HG03025 (cell line): ENCODE measurements around the gene MINDY4B.

ENCODE experiments used
- ATAC-seq: cut with Tn5 transposase; IDR thresholded peaks from one replicate; pipeline ENCODE4 v1.9.1; 2021; ENCODE audit warnings: mild to moderate bottlenecking, moderate library complexity; ENCODE audit not compliant: unreplicated experiment, low FRiP score

MINDY4B gene

DNA sequence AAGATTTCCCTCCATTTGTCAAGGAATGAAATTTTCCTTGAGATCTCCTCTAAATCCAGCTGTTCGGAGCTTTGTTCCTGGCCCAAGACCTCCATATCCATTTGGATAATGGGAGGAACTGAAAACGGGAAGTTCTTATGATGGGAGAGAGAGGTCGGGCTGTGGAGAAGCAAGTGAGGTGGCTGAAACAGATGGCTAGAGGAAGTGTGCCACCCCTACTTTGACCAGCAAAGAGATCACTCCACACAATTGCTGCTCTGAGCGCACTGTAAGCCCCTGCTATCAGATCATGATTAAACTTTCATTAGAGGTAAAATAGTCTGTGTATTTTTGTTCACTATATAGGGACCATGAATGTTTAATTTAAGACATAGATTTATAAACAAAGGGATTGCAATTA, at the start of gene MINDY4B:
Gene MINDY4B, minus strand, starts transcription at position 101 of the 400 bp plus-strand sequence. Its CDS starts 0 bp downstream, at position 101.
- no peak for ATAC-seq

GRCh38 chr3:150951923-150952322, 46.7 kb upstream of the MINDY4B start:
- no peak for ATAC-seq

GRCh38 chr3:150945226-150946032, 40.2 kb upstream of the MINDY4B start:
- ATAC-seq, result no peak

GRCh38 chr3:150942221-150942620, 37.0 kb upstream of the MINDY4B start:
- ATAC-seq, result no peak

DNA sequence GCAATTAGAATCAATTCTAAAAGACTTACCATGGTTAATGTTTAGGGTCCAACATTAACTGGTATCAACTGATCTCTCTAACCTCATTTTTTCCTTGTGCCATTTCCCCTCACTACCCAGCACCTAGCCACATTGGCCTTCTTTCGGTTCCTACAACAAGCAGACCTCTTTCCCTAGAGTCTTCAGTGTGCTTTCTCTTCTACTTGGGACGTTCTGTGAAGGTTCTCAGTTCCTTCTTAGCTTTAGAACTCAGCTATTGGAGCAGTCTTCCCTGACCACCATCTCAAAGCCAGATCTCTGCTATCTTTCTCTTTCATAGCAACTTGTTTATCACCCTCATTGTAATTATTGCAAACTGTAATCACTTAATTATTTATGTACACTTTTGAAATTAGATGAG, 31.5 kb upstream of the MINDY4B start:
- ATAC-seq, result peak; percentile 94

DNA sequence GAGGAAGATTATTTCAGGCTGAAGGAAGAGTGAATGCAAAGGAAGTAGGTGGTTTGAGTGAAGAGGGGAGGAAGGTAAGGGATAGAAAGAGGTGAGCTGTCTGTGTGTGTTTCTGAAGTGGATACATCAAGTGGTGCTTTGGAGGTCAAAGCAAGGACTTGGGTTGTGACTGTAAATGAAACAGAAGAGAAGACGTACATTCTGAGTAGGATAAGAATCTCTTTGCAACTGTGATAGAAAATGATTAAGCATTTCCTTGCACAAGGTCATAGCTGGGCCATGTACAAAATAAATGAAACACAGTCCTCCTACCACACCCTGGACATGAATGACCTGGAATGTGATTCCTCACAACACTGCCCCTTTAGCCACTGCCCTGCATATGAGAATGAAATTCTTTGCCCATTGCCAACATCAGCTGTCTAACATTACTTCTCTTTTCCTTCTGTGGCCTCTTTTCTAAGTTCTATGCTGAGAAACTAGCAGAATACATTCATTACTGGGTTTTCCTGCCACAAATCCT, 28.3 kb upstream of the MINDY4B start:
- ATAC-seq, result no peak

GRCh38 chr3:150931745-150932144, 26.5 kb upstream of the MINDY4B start:
- no peak for ATAC-seq

DNA sequence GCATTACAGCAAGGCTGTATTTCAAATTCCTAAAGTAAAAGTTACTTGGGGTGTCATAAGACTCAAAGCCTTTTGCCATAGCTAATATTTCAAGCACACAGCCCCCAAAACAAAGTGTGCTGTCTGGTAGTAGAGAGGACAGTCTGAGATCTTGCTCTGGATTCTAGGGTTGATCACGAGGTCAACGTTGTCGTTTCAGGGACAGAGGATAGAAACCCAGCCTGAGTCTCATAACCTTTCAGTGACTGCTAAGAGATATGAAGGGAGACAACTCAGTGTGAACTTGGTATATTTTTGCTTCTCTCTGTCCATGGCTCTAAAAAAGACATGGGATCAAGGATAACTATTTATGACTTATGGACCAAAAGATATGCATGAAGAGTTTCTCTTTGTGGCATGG, 25.6 kb upstream of the MINDY4B start:
- ATAC-seq, result no peak

DNA sequence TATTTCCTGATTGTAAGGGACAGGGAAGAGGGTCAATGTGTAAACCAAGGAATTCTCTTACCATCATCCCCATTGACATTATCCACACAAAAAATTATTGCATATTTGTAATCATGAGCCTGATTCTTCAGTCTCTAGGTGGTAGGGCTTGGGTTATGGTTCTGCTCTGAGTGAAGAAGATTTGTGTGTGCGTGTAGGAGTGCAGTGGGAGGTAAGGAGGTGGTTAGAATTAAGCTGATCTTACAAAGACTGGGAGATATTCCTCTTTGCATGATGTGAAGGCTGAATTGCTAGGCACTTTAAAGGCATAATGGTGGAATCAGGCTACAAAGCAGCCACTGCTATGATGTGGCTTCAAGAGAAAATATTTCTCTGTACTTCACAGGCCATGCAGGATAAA, 23.0 kb upstream of the MINDY4B start:
- ATAC-seq, result no peak

- ATAC-seq, result no peak
Observed at GRCh38 chr3:150926328-150926727, 21.1 kb upstream of the MINDY4B start.

DNA sequence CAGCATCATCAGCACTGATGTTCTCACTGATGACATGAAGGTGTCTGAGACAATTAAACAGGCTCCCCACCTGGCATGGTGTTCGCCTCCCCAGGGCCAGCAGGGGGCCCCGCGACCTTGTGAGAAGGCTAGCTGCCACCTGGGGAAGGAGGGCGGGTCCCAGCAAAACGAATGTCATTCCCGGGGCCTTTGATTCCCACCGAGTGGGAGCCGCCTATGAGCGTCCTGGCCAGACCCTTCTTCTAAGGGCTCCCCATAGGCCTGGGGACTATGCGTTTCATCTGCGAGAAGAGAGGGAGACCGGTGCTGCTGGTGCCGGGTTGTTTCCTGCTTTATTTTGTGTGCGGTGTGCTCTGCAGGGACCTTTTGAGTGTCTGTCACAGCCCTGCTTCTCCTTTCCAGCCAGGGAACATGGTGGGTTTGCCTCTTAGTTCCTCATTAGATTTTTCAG, 20.5 kb upstream of the MINDY4B start:
- peak; percentile 85 for ATAC-seq

- no peak for ATAC-seq
Observed at GRCh38 chr3:150922611-150923010, 17.4 kb upstream of the MINDY4B start.

- no peak for ATAC-seq
Observed at GRCh38 chr3:150921209-150921608, 16.0 kb upstream of the MINDY4B start.

GRCh38 chr3:150920236-150920635, 15.0 kb upstream of the MINDY4B start:
- no peak for ATAC-seq

- no peak for ATAC-seq
Observed at GRCh38 chr3:150917951-150918350, 12.7 kb upstream of the MINDY4B start.

- ATAC-seq, result peak; percentile 17
Observed at GRCh38 chr3:150913133-150913922, 8.1 kb upstream of the MINDY4B start.

DNA sequence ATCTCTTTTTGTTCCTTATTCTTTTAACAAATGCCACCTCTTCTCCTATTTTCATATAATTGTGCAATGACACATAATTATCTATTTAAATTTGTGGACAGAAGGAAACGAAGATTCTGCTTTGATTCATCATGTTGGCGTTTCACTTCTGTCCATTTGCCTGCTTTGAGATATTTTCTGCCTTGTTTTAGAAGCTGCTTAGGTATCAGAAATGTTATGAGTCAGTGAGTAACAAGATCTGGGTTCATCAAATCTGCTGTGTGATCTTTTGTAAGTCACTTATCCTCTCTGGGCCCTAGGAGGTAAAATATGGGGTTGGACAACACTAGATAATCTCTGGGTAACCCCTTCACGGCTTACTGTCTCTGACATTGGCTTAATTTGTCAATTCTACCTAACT, 7.3 kb upstream of the MINDY4B start:
- ATAC-seq, result peak; percentile 55

DNA sequence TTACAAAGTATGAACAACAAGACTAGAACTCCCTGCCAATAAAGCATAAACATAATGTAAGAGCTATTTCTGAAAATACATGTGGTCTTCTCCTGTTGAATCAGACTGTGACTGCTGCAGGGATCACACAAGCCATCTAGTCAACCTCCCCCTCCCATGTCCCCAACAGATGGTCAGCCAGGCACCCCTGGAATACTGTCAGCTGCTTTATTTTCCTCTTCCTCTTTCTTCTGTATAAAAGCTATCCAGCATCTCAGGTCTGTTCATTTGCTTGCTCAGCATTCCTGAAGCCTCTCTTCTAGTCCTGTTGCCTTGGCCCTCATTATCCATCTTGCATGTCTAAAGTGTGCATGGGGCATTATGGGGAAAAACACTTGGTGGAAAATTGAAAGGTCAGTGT, 6.5 kb upstream of the MINDY4B start:
- no peak for ATAC-seq

DNA sequence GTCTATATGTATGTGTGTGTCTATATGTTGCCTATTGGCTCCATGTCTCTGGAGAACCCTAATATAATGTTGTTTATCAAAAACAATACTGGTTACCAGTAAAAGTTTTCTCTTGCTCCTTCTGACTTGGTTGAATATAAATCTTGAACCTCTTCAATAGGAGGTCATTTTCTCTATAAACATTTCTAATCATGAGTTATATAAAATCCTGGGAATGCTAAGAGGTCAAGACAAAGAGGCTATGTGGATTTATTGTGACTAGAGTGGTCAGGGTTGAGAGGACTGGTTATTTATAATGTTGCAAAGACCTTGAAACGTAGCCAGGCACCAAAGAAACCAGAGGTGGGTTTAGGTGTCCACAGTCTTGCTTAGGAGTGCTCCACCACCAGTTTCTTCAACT, 1.2 kb upstream of the MINDY4B start:
- no peak for ATAC-seq

- ATAC-seq, result no peak
Observed at GRCh38 chr3:150905746-150906145, 507 bp upstream of the MINDY4B start.

- ATAC-seq, result no peak
Observed at GRCh38 chr3:150902988-150903387, 2.3 kb downstream of the MINDY4B start.
